ENCODE results near the gene SOHLH2. TPM values are rescaled to one million over a fixed set of nuclear protein-coding genes. Genes with fewer than 3 reads are reported as not detected.

Gene SOHLH2
- total and polyA plus RNA-seq, 2 of the 4 experiments (the other 2 are of a cell fraction): 0.17 to 0.18 TPM

DNA sequence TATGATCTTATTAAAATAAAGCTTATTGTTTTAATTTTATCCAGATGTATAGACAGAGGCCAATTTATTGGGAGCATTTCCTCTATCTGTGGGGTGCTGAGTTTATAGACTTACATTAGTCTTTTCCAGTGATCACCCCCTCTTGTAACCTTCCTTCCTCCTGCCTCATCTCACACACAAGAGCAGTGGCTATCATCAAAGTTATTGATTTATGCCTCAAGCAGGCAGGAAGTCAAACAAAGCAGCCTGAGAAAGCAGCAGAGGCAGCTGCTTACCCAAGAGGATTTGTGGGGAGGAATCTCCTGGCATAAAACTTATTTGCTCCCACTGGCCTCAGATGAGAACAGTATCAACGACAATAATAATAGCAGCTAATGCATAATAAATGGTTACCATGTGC lies 56.9 kb downstream of the SOHLH2 start:
- Histone ChIP-seq H3K27me3 (ENCODE audit: control insufficient read depth, insufficient read depth, low read length) (peaks cover 2% of the 10 kb centered on the region; the same call in 1 of the 2 replicates), H4K8ac (ENCODE audit: low read depth in 2 of 2, low read length in 2 of 2) (no peak overlapping the region), H3K56ac (ENCODE audit: extremely low read depth, insufficient read depth, low read length) (no peak overlapping the region), H3K14ac (replicated peaks; ENCODE audit: low read depth, low read length) (no peak overlapping the region), H2BK5ac (ENCODE audit: low read depth, low read length, poor library complexity, severe bottlenecking) (no peak overlapping the region), H4K91ac (ENCODE audit: insufficient read depth, low read depth, low read length) (no peak overlapping the region), H3K9ac (ENCODE audit: low read depth, low read length) (no peak overlapping the region), H3K79me1 (ENCODE audit: low read depth in 1 of 2, low read length in 2 of 2) (no peaks in the 10 kb centered on the region), H2BK120ac (ENCODE audit: low read depth, low read length) (no peak overlapping the region), H3K23ac (ENCODE audit: low read depth, low read length) (no peak overlapping the region), H3K9me3 (ENCODE audit: control insufficient read depth, insufficient read depth, low read length) (no peaks in the 10 kb centered on the region), H2AFZ (replicated peaks; ENCODE audit: low read length, poor library complexity) (no peak overlapping the region), H3K18ac (ENCODE audit: low read depth, low read length) (no peak overlapping the region), H3K36me3 (ENCODE audit: control insufficient read depth, insufficient read depth, low read length) (no peaks in the 10 kb centered on the region), H3K4me2 (ENCODE audit: low read depth, low read length) (no peak overlapping the region), H3K27ac (ENCODE audit: insufficient read depth, low read length) (no peak overlapping the region), H2AK9ac (replicated peaks; ENCODE audit: low read depth, low read length, poor library complexity) (no peak overlapping the region), H2BK15ac (ENCODE audit: low read depth, low read length) (no peak overlapping the region), H3K4me3 (ENCODE audit: insufficient read depth, low read depth, low read length) (no peak overlapping the region), H3K4me1 (ENCODE audit: control insufficient read depth, insufficient read depth, low read length) (no peaks in the 10 kb centered on the region), H2BK20ac (ENCODE audit: low read depth, low read length) (no peak overlapping the region), H2AK5ac (ENCODE audit: low read depth, low read length) (no peak overlapping the region), H3K4ac (ENCODE audit: low read depth, low read length) (no peak overlapping the region), H3K9me1 (ENCODE audit: insufficient read depth, low read length) (no peaks in the 10 kb centered on the region), H4K20me1 (ENCODE audit: insufficient read depth, low read length) (no peaks in the 10 kb centered on the region), H4K5ac (ENCODE audit: low read depth, low read length) (no peak overlapping the region)
- CTCF ChIA-PET: interaction anchor here (1.0 kb wide), 1 partner anchor 91 kb away, joined by 3 read pairs; no protein-coding TSS in a partner anchor
- DNase-seq: no peak
- dilution Hi-C loops (cut with HindIII; ENCODE audit: low sequenced_read_pairs, unreplicated experiment): no loop called here
- BruUV-seq (replicated peaks): no TSS peak
- ATAC-seq (ENCODE audit: low read depth): no peak
- no peak for TF ChIP-seq SMC3 (IDR thresholded peaks at IDR 0.05; ENCODE audit: low read depth, low read length)
- TF ChIP-seq CHD1 (IDR thresholded peaks at IDR 0.05; ENCODE audit: low read depth, low read length): no peak
- TF ChIP-seq RAD21 (IDR thresholded peaks at IDR 0.05; ENCODE audit: low read length): no peak
- TF ChIP-seq FOS (IDR thresholded peaks at IDR 0.05; ENCODE audit: low read depth, low read length): no peak
- TF ChIP-seq, protein P1, sequence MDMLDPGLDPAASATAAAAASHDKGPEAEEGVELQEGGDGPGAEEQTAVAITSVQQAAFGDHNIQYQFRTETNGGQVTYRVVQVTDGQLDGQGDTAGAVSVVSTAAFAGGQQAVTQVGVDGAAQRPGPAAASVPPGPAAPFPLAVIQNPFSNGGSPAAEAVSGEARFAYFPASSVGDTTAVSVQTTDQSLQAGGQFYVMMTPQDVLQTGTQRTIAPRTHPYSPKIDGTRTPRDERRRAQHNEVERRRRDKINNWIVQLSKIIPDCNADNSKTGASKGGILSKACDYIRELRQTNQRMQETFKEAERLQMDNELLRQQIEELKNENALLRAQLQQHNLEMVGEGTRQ (IDR thresholded peaks at IDR 0.05; ENCODE audit: low read depth, low read length): no peak
- no peak for TF ChIP-seq MAFK (IDR thresholded peaks at IDR 0.05; ENCODE audit: low read depth, low read length)
- no peak for TF ChIP-seq MXI1 (IDR thresholded peaks at IDR 0.05; ENCODE audit: borderline replicate concordance, low read depth, low read length)
- TF ChIP-seq RFX5 (IDR thresholded peaks at IDR 0.05; ENCODE audit: low read depth, low read length): no peak
- no peak for TF ChIP-seq MAZ (IDR thresholded peaks at IDR 0.05; ENCODE audit: borderline replicate concordance, low read depth, low read length)
- no peak for TF ChIP-seq CEBPB (IDR thresholded peaks at IDR 0.05; ENCODE audit: low read depth, low read length)
- no peak for TF ChIP-seq BHLHE40 (IDR thresholded peaks at IDR 0.05; ENCODE audit: low read depth, low read length)
- WGBS, 2 experiments (ENCODE audit: extremely low coverage in 2 of 2, insufficient read length in 1 of 2): no CpG with 5 or more reads among the region's 1 CpG
- intact Hi-C loops (cut with micrococcal nuclease): no loop called here
- in situ Hi-C loops (cut with MboI; ENCODE audit: low sequenced_read_pairs): no loop called here
- POLR2A ChIA-PET (ENCODE audit: unreplicated experiment): no interaction called here
